Gastrocnemius medialis (tissue), 4 donors: ENCODE data around the gene ROR2.

Source experiments
- CTCF ChIP-seq, 5 experiments: fragments of 450-650 bp in 3 of 5; fragments of 200-600 bp in 2 of 5; sonication (generic) in 2 of 5; IDR thresholded peaks in 4 of 5; conservative IDR thresholded peaks in 1 of 5; 1 replicate in 4 of 5; 2 replicates in 1 of 5; pipeline ENCODE4 v1.5.1; 2016 to 2019; ENCODE audit warnings: antibody characterized with exemption in 5 of 5, mild to moderate bottlenecking in 3 of 5, moderate library complexity in 3 of 5
- POLR2A ChIP-seq, 2 donors: fragments of 450-650 bp; IDR thresholded peaks; one replicate each; pipeline ENCODE4 v1.6.1; 2017; ENCODE audit warnings: antibody characterized with exemption in 2 of 2, mild to moderate bottlenecking in 2 of 2, moderate library complexity in 2 of 2

- TF ChIP-seq CTCF (IDR thresholded peaks at IDR 0.05 in 4 of 5, conservative IDR thresholded peaks at IDR 0.05 in 1 of 5) = no peak
- TF ChIP-seq POLR2A (IDR thresholded peaks at IDR 0.05) = no peak
These were observed 67.4 kb downstream of the ROR2 start for GRCh38 chr9:91882627-91883026.
